ENCODE measurements around the gene STATH.
"Not testable (repeated sequence)": the region's sequence is repeated elsewhere in the genome, so short reads cannot be mapped to it uniquely, and the experiment has no call there.

Gene STATH

GRCh38 chr4:69995526-69996016 lies at the start of gene STATH:
Gene STATH (plus strand): TSS chr4:69995966. CDS start chr4:69998438, 2,472 bp downstream.
- no peak for DNase-seq (ENCODE audit: low read depth, low spot score)

DNA sequence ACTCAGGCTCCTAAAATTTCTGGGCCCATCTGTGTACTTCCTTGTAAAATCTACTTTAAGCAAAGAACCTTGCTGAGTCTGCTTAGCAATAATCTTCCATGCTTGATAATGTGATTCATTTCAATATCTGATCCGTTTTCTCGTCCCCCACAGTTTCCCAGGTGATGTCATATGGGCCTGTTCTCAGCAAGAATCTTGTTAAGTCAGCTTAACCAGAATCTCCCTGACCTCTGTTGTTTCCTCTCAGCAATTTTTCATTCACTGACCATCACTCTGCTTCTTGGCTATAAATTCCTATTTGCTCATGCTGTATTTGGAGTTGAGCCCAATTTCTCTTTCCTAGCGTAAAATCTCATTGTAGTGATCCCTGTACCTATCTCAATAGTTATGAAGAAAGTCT lies 44.2 kb upstream of the STATH start:
- DNase-seq (ENCODE audit: low read depth, low spot score) = no peak

- no peak for DNase-seq (ENCODE audit: low read depth, low spot score)
Measured at GRCh38 chr4:69957209-69957608, 38.6 kb upstream of the STATH start.

GRCh38 chr4:69965628-69966027 lies 30.1 kb upstream of the STATH start, which contains the start of gene CSN2:
Gene CSN2 (minus strand): TSS chr4:69965728. CDS start chr4:69960995, 4,733 bp downstream.
- no peak for DNase-seq (ENCODE audit: low read depth, low spot score)

GRCh38 chr4:69970071-69970470 lies 25.7 kb upstream of the STATH start:
- DNase-seq (ENCODE audit: low read depth, low spot score) = no peak

DNA sequence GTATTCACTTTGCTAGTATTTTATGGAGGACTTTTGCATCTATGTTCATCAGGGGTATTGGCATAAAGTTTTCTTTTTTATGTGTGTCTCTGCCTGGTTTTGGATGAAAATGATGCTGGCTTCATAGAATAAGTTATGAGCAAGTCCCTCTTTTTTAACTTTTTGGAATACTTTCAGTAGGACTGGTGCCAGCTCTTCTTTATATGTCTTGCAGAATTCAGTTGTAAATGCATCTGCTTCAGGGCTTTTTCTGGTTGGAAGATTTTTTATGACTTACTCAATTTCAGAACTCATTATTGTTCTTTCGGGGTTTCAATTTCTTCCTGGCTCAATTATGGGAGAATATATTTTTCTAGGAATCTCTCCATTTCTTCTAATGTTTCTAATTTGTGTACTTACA lies 21.1 kb upstream of the STATH start:
- DNase-seq (ENCODE audit: low read depth, low spot score) = no peak

DNA sequence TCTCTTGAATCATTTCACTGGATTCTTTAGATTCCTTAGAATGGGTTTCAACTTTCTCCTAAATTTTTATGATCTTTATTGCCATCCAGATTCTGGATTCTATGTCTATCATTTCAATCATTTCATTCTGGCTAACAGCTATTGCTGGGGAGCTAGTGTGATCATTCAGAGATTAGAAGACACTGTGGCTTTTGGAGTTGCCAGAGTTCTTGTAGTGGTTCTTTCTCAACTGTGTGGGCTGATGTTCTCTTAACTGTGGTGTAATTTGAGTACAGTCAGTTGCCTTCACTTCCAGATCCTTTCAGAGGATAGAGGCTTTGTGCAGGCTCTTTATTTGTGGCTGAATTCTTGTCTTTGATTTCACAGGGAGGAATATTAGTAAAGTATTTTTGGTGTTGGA lies 18.2 kb upstream of the STATH start:
- no peak for DNase-seq (ENCODE audit: low read depth, low spot score)

GRCh38 chr4:69984030-69984443 lies 11.7 kb upstream of the STATH start:
- no peak for DNase-seq (ENCODE audit: low read depth, low spot score)

DNA sequence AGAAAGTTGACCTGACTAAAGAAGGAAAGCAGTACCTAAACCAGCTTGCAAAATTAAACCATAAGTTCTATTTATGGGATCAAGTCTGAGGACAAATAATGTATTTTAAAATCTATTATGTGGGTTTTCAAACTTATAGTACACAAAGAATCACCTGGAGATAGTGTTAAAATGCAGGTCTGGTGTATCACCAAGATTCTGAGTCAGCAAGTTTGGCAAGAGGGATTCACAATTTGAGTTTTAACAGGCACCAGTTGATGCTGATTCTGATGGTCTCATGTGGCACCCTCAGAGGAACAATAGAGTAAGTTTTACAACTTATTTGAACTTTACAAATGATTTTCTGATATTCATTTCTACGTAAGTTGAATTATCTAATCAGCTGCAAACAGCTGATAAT lies 9.1 kb upstream of the STATH start:
- no peak for DNase-seq (ENCODE audit: low read depth, low spot score)

DNA sequence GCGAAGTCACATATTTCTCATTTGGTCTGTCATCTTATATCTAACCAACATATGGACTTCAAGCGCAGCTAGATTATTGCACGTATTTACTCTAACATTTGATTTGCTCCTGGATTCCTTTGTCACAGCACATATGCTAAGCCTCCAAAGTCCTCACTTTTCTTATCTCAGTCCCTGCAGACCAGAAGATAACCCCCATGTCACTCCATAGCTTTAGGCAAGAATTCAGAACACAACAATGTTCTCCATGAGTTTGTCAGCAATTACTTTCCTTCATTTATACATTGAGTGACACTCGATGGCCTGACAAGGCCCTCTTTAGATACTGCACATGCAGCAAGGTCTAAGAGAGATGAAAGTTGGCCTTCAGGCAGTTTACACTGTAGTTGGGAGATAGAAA lies 4.8 kb upstream of the STATH start:
- DNase-seq (ENCODE audit: low read depth, low spot score) = no peak

DNA sequence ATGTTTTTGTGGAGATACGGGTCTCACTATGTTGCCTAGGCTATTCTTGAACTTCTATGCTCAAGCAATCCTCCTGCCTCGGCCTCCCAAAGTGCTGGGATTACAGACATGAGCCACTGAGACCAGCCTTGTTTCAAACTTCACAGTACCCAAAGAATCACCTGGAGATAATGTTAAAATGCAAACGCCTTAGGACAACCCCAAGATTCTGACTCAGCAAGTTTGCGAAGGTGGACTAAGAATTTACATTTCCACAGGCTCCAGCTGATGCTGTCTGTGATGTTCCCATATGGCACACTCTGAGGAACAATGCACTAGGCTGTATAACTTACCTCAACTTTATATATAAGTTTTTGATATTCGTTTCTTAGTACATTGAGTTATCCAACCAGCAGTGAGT lies 984 bp upstream of the STATH start:
- no peak for DNase-seq (ENCODE audit: low read depth, low spot score)

DNA sequence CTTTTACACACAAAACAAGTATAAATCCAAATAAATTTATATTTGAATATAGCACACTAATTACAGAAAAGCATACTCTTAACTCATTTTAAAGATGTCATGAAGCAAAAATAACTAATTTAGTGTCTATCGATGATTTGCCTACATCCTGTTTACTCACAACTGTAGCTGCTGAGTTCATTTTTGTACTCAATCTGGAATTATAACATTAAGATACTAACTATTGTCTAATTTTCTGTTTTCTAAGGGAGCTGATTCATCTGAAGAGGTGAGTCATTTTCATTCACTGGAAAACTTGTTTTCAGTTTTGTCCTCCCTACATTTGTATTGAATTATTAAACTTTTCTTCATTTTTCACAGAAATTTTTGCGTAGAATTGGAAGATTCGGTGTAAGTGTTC lies 3.7 kb downstream of the STATH start:
- DNase-seq (ENCODE audit: low read depth, low spot score) = no peak

DNA sequence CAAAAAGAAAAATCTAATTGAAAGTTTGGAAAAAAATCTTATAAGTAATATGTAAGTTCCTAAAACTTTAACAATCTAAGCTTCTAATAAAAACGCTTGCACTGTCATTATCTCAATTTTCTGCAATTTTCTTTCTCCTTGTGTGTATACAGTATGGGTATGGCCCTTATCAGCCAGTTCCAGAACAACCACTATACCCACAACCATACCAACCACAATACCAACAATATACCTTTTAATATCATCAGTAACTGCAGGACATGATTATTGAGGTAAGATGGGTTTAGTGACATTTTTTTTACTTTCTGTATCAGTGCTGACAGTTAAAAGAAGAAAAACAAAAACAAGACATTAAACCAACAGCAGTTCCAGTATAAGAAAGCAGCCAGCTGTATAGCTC lies 4.9 kb downstream of the STATH start:
- no peak for DNase-seq (ENCODE audit: low read depth, low spot score)

- DNase-seq (ENCODE audit: low read depth, low spot score) = no peak
Measured at GRCh38 chr4:70002507-70002906, 6.7 kb downstream of the STATH start.

DNA sequence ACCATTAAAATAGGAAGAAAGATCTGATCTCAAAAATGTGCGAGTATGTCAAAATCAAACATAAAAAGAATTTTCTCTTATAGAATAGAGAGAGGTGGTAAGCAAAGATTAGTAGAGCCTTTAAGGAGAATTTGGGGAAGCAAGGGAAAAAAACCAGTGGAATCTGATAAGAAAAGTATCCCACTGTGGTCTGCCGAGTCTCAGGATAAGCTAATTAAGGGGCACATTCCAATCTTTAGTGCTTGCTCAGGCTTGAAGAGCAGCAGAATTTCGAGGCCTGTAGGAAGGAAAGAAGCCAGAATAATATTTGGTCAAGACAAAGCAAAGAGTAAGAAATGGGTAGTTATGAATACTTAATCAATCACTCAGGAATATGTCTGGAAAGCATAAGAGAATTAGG lies 13.0 kb downstream of the STATH start:
- DNase-seq (ENCODE audit: low read depth, low spot score) = no peak

DNA sequence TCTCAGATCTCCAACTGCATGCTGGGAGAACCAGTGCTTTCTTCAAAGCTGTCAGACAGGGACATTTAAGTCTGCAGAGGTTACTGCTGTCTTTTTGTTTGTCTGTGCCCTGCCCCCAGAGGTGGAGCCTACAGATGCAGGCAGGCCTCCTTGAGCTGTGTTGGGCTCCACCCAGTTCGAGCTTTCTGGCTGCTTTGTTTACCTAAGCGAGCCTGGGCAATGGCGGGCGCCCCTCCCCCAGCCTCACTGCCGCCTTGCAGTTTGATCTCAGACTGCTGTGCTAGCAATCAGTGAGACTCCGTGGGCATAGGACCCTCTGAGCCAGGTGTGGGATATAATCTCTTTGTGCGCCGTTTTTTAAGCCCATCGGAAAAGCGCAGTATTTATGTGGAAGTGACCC lies 23.2 kb downstream of the STATH start:
- not testable (repeated sequence) for DNase-seq (ENCODE audit: low read depth, low spot score)

- no peak for DNase-seq (ENCODE audit: low read depth, low spot score)
Measured at GRCh38 chr4:70023218-70023617, 27.5 kb downstream of the STATH start.

DNA sequence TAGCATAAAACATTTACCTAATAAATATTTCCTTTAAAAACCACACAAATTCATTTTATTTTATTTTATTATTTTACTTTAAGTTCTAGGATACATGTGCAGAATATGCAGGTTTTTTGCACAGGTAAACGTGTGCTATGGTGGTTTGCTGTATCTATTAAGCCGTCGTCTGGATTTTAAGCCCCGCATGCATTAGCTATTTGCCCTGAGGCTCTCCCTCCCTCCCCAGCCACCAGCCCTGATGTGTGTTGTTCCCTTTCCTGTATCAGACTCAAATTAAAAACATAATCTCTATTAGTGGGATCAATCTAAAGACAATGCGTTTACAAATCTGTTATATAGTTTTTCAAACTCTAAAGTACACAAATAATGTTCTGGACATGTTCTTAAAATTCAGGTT lies 31.2 kb downstream of the STATH start:
- DNase-seq (ENCODE audit: low read depth, low spot score) = no peak

- not testable (repeated sequence) for DNase-seq (ENCODE audit: low read depth, low spot score)
Measured at GRCh38 chr4:70028159-70028558, 32.4 kb downstream of the STATH start, which contains the start of gene HTN3. Gene HTN3 (plus strand): TSS chr4:70028459. CDS start chr4:70030741, 2,282 bp downstream.

GRCh38 chr4:70037559-70037958 lies 41.8 kb downstream of the STATH start:
- DNase-seq (ENCODE audit: low read depth, low spot score) = not testable (repeated sequence)

DNA sequence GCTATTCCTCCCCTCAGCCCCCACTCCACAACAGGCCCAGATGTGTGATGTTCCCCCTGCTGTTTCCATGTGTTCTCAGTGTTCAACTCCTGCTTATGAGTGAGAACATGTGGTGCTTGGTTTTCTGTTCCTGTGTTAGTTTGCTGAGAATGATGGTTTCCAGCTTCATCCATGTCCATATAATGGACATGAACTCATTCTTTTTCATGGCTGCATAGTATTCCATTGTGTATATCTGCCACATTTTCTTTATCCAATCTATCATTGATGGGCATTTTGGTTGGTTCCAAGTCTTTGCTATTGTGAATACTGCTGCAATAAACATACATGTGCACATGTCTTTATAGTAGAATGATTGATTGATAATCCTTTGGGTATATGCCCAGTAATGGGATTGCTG lies 44.2 kb downstream of the STATH start:
- DNase-seq (ENCODE audit: low read depth, low spot score) = not testable (repeated sequence)

GRCh38 chr4:70041652-70042286 lies 46.0 kb downstream of the STATH start:
- no peak for DNase-seq (ENCODE audit: low read depth, low spot score)

DNA sequence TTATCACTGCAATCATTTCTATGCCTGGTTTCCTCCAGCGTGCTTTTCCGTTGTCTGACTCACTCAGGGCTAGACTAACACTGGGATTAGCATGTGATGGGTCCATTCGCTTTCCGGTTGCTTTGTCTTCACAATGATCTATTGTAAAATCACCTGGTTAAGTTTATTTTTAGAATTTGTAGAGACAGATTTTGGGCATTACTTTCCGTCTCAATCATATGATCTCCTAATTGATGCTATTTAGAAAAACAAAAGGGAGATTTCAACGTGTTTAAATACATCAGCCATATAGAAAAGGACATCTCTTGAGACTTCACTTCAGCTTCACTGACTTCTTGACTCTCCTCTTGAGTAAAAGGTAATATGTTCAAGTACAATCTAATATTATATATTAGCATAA lies 54.4 kb downstream of the STATH start, which contains the start of gene HTN1:
TSS of gene HTN1 (plus strand) at position 301 of the 400 bp plus-strand sequence. CDS start 2,639 bp downstream, outside the sequence.
- DNase-seq (ENCODE audit: low read depth, low spot score) = not testable (repeated sequence)
